ENCODE data around the gene ZNF821.

The ZNF821 gene

DNA sequence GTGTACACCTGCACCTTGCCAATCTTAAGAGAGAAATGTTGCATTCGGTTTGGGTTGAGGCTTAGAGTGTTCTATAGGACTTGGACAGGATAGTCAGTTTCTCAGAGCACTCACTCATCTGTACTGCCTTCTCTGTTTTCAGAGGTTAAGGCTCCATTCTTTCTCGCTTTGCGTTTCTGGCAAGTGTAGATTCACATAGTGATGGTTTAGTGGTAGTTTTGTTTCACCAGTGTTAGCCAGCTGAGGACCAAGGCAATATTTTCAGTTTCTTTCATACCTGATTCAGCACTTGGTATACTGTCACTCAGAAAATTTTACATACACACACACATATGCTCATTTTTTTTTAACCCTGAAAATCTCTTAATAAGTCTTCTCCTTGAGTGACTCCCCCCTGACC is 36.9 kb downstream of the ZNF821 start:
- DNase-seq (no peak), ATAC-seq (ENCODE audit: insufficient read depth, low read depth) (no peak)
- H3K9me3 ChIP-seq (ENCODE audit: insufficient read depth, low read length, severe bottlenecking): no peaks in the 10 kb centered on the region
- peaks cover 47% of the 10 kb centered on the region for H3K36me3 ChIP-seq (ENCODE audit: insufficient read depth, low read length)
- peak overlapping the region; percentile 57 to 80; a peak in 3 of 4 replicates for H3K4me3 ChIP-seq (ENCODE audit: low read depth in 1 of 2, low read length in 2 of 2)
- H3K27me3 ChIP-seq (ENCODE audit: insufficient read depth, low read length, poor library complexity): no peaks in the 10 kb centered on the region
- H3K9ac ChIP-seq (ENCODE audit: low read depth, low read length): peak overlapping the region; percentile 87
- H2AFZ ChIP-seq (ENCODE audit: low read depth, low read length): no peak overlapping the region
- H3K79me2 ChIP-seq (ENCODE audit: insufficient read depth, low read length): peaks cover 33% of the 10 kb centered on the region
- peaks cover 31% of the 10 kb centered on the region; the same call in 1 of the 2 replicates for H4K20me1 ChIP-seq (ENCODE audit: insufficient read depth, low read length)
- H3K4me2 ChIP-seq (ENCODE audit: insufficient read depth, low read length): peak overlapping the region; percentile 90
- no peak for TF ChIP-seq EZH2 (IDR thresholded peaks at IDR 0.05; ENCODE audit: borderline replicate concordance, low read depth, low read length, severe bottlenecking)
- TF ChIP-seq, protein P1, sequence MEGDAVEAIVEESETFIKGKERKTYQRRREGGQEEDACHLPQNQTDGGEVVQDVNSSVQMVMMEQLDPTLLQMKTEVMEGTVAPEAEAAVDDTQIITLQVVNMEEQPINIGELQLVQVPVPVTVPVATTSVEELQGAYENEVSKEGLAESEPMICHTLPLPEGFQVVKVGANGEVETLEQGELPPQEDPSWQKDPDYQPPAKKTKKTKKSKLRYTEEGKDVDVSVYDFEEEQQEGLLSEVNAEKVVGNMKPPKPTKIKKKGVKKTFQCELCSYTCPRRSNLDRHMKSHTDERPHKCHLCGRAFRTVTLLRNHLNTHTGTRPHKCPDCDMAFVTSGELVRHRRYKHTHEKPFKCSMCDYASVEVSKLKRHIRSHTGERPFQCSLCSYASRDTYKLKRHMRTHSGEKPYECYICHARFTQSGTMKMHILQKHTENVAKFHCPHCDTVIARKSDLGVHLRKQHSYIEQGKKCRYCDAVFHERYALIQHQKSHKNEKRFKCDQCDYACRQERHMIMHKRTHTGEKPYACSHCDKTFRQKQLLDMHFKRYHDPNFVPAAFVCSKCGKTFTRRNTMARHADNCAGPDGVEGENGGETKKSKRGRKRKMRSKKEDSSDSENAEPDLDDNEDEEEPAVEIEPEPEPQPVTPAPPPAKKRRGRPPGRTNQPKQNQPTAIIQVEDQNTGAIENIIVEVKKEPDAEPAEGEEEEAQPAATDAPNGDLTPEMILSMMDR (IDR thresholded peaks at IDR 0.05; ENCODE audit: borderline replicate concordance, extremely low read depth, low read length, poor library complexity, severe bottlenecking): no peak
- H3K4me1 ChIP-seq (ENCODE audit: insufficient read depth, low read length): peaks cover 33% of the 10 kb centered on the region
- H3K27ac ChIP-seq (ENCODE audit: low read length): no peak overlapping the region

DNA sequence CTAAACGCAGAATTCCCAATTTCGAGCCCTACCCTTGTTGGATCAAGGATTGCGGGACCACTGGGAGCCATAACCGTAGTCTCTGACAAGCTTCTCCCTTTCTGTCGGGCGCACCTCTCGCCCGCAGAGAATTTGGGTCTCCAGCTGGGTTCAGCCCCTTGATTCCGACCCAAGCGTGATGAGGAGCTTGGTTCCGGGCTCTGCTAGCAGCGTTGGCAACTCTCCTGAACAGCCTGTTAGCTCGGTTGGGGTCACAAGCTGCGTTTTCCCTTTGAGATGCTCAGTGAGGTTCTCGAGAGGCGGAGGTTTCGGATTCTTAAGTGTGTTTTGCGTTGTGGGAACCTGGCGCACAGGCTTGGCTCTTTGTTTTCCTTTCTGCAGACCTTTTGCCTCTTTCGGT is 37.6 kb downstream of the ZNF821 start:
- no peaks in the 10 kb centered on the region for H3K9me3 ChIP-seq (ENCODE audit: insufficient read depth, low read length, severe bottlenecking)
- peak overlapping the region; percentile 87 for H3K9ac ChIP-seq (ENCODE audit: low read depth, low read length)
- H3K27ac ChIP-seq (ENCODE audit: low read length): peak overlapping the region; percentile 70
- DNase-seq: peak; percentile 28
- no peaks in the 10 kb centered on the region for H3K27me3 ChIP-seq (ENCODE audit: insufficient read depth, low read length, poor library complexity)
- ATAC-seq (ENCODE audit: insufficient read depth, low read depth): 0 out of 3 replicates have a peak, but pooled peaks have one; percentile 13
- H3K4me3 ChIP-seq (ENCODE audit: low read depth in 1 of 2, low read length in 2 of 2): peak overlapping the region; percentile 57 to 80
- TF ChIP-seq, protein P1 (IDR thresholded peaks at IDR 0.05; ENCODE audit: borderline replicate concordance, extremely low read depth, low read length, poor library complexity, severe bottlenecking): no peak
- no peak for TF ChIP-seq EZH2 (IDR thresholded peaks at IDR 0.05; ENCODE audit: borderline replicate concordance, low read depth, low read length, severe bottlenecking)
- peaks cover 28% of the 10 kb centered on the region; the same call in 1 of the 2 replicates for H4K20me1 ChIP-seq (ENCODE audit: insufficient read depth, low read length)
- H3K79me2 ChIP-seq (ENCODE audit: insufficient read depth, low read length): peaks cover 29% of the 10 kb centered on the region
- peaks cover 27% of the 10 kb centered on the region for H3K4me1 ChIP-seq (ENCODE audit: insufficient read depth, low read length)
- H2AFZ ChIP-seq (ENCODE audit: low read depth, low read length): peak overlapping the region; percentile 80
- H3K36me3 ChIP-seq (ENCODE audit: insufficient read depth, low read length): peaks cover 40% of the 10 kb centered on the region
- peak overlapping the region; percentile 90 for H3K4me2 ChIP-seq (ENCODE audit: insufficient read depth, low read length)

DNA sequence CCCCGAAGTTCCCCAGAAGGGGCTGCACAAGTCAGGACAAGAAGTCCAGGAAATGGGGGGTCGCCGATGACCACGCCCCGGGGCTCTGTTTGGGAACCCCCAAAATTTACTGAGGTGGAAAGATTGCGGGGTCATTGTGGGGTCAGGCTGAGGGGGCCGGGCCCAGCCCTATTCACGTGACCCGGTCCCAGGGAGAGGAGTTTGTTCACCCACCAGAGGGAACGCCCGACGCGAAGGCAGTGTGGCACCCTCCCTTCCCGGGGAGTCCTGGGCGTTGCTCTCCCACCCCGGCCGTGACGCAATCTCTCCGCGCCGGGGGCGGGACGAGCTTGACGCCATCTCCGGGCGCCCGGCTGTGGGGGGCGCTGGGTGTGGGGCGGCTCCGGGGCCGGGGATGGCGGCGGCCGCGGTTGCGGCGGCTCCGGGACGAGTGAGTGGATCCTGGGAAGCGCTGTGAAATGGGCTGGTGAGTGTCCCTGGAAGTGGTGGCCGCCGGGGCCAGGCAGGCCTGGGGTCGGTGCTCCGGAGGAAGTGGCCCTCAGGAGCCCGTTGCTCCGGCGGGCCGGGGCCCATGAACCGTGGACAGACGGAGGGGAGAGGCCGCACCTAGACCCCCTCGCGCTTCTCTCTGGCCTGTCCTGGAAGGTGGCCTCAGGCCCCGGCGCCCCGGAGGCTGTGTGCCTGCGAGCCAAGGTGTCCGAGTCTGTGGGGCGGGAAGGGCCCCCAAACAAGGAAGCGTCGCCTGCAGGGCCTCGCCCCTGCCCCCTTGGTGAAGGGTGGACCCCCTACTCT is 38.1 kb downstream of the ZNF821 start, which contains the start of gene ATXN1L:
Gene ATXN1L, plus strand, starts transcription at position 338 of the 792 bp plus-strand sequence. CDS start 3,765 bp downstream, outside the sequence.
- H4K20me1 ChIP-seq (ENCODE audit: insufficient read depth, low read length): peaks cover 24% of the 10 kb centered on the region; the same call in 1 of the 2 replicates
- peaks cover 24% of the 10 kb centered on the region for H3K4me1 ChIP-seq (ENCODE audit: insufficient read depth, low read length)
- H3K4me3 ChIP-seq (ENCODE audit: low read depth in 1 of 2, low read length in 2 of 2): peak within 1 kb of the TSS; percentile 57 to 80
- TF ChIP-seq, protein P1 (IDR thresholded peaks at IDR 0.05; ENCODE audit: borderline replicate concordance, extremely low read depth, low read length, poor library complexity, severe bottlenecking): peak; percentile 21
- no peak for TF ChIP-seq EZH2 (IDR thresholded peaks at IDR 0.05; ENCODE audit: borderline replicate concordance, low read depth, low read length, severe bottlenecking)
- peaks cover 29% of the 10 kb centered on the region for H3K79me2 ChIP-seq (ENCODE audit: insufficient read depth, low read length)
- ATAC-seq (ENCODE audit: insufficient read depth, low read depth): peak; percentile 96
- H3K27ac ChIP-seq (ENCODE audit: low read length): peak within 1 kb of the TSS; percentile 78
- peak; percentile 92 for DNase-seq
- peak within 1 kb of the TSS; percentile 98 for H2AFZ ChIP-seq (ENCODE audit: low read depth, low read length)
- no peaks in the 10 kb centered on the region for H3K9me3 ChIP-seq (ENCODE audit: insufficient read depth, low read length, severe bottlenecking)
- H3K27me3 ChIP-seq (ENCODE audit: insufficient read depth, low read length, poor library complexity): no peaks in the 10 kb centered on the region
- peak within 1 kb of the TSS; percentile 87 for H3K9ac ChIP-seq (ENCODE audit: low read depth, low read length)
- H3K36me3 ChIP-seq (ENCODE audit: insufficient read depth, low read length): peaks cover 34% of the 10 kb centered on the region
- H3K4me2 ChIP-seq (ENCODE audit: insufficient read depth, low read length): peak within 1 kb of the TSS; percentile 90

Measured in DND-41 (cell line).